Right forelimb (tissue), 1 donor: ENCODE measurements around the gene PCGF1.

Experiments used
- DNase-seq: peaks from one replicate; pipeline ENCODE4 v3.0.0-alpha.2; 2018

Gene PCGF1

GRCh38 chr2:74514368-74515270 is 7.1 kb upstream of the PCGF1 start, which contains the start of gene TLX2:
Gene TLX2, plus strand, starts transcription at chr2:74514450. Its CDS starts 357 bp downstream, at chr2:74514807.
- no peak for DNase-seq

- no peak for DNase-seq
Measured at GRCh38 chr2:74513605-74514367, 6.3 kb upstream of the PCGF1 start.

- DNase-seq = no peak
Measured at GRCh38 chr2:74512744-74513604, 5.5 kb upstream of the PCGF1 start.

- no peak for DNase-seq
Measured at GRCh38 chr2:74511104-74511989, 3.9 kb upstream of the PCGF1 start.

- no peak for DNase-seq
Measured at GRCh38 chr2:74510272-74510671, 2.8 kb upstream of the PCGF1 start.

- peak; percentile 67 for DNase-seq
Measured at GRCh38 chr2:74507926-74508520, 528 bp upstream of the PCGF1 start.

GRCh38 chr2:74505448-74506246 is 1.8 kb downstream of the PCGF1 start:
- DNase-seq = no peak

- no peak for DNase-seq
Measured at GRCh38 chr2:74504591-74504990, 2.9 kb downstream of the PCGF1 start.

GRCh38 chr2:74503506-74504475 is 3.7 kb downstream of the PCGF1 start:
- peak; percentile 49 for DNase-seq

GRCh38 chr2:74502720-74503505 is 4.6 kb downstream of the PCGF1 start:
- peak; percentile 80 for DNase-seq

- no peak for DNase-seq
Measured at GRCh38 chr2:74502147-74502719, 5.3 kb downstream of the PCGF1 start.

- peak; percentile 48 for DNase-seq
Measured at GRCh38 chr2:74501335-74502071, 6.0 kb downstream of the PCGF1 start.

GRCh38 chr2:74500578-74500946 is 6.9 kb downstream of the PCGF1 start:
- no peak for DNase-seq

- DNase-seq = no peak
Measured at GRCh38 chr2:74499940-74500577, 7.4 kb downstream of the PCGF1 start.

- DNase-seq = peak; percentile 67
Measured at GRCh38 chr2:74499267-74499939, 8.1 kb downstream of the PCGF1 start, which contains the start of gene LBX2. Gene LBX2, minus strand, starts transcription at chr2:74499603. Its CDS starts 66 bp downstream, at chr2:74499537.
